H9 (cell line): ENCODE measurements around the gene CDH13. TPM values are rescaled to one million over a fixed set of nuclear protein-coding genes. Genes with fewer than 3 reads are reported as not detected.

ENCODE experiments used
- DNase-seq: peaks from one replicate; pipeline ENCODE4 v3.0.0-alpha.2; 2017
- H2AFZ ChIP-seq: one replicate; pipeline ENCODE4 v1.6.1; 2013; ENCODE audit warnings: mild to moderate bottlenecking, low read length, control low read depth, moderate library complexity
- H2AK5ac ChIP-seq: 2 replicates; pipeline ENCODE4 v1.6.1; 2013; ENCODE audit warnings: low read length, control low read depth, mixed read lengths; ENCODE audit not compliant: insufficient read length
- H2BK120ac ChIP-seq: one replicate; pipeline ENCODE4 v1.6.1; 2013; ENCODE audit warnings: low read depth, mild to moderate bottlenecking, low read length, control low read depth, inconsistent platforms; ENCODE audit not compliant: poor library complexity, severe bottlenecking
- H2BK12ac ChIP-seq: 2 replicates; pipeline ENCODE4 v1.6.1; 2013; ENCODE audit warnings: low read length, control low read depth, mixed read lengths, low read depth; ENCODE audit not compliant: insufficient read length
- H2BK15ac ChIP-seq: 2 replicates; pipeline ENCODE4 v1.6.1; 2013; ENCODE audit warnings: low read depth, low read length, control low read depth
- H2BK20ac ChIP-seq: one replicate; pipeline ENCODE4 v1.6.1; 2013; ENCODE audit warnings: low read depth, mild to moderate bottlenecking, low read length, control low read depth, inconsistent platforms; ENCODE audit not compliant: poor library complexity, severe bottlenecking
- H2BK5ac ChIP-seq: 2 replicates; pipeline ENCODE4 v1.6.1; 2013; ENCODE audit warnings: low read length, control low read depth, mixed read lengths; ENCODE audit not compliant: insufficient read length
- H3K14ac ChIP-seq: 2 replicates; pipeline ENCODE4 v1.6.1; 2013; ENCODE audit warnings: low read length, control low read depth; ENCODE audit not compliant: insufficient read depth
- H3K18ac ChIP-seq: 2 replicates; pipeline ENCODE4 v1.6.1; 2013; ENCODE audit warnings: low read depth, mild to moderate bottlenecking, mixed read lengths, low read length, control low read depth; ENCODE audit not compliant: insufficient read length
- H3K23ac ChIP-seq: 2 replicates; pipeline ENCODE4 v1.6.1; 2013; ENCODE audit warnings: low read length, control low read depth, mixed read lengths, low read depth; ENCODE audit not compliant: insufficient read length
- H3K23me2 ChIP-seq: 2 replicates; pipeline ENCODE4 v1.6.1; 2013; ENCODE audit warnings: low read depth, mild to moderate bottlenecking, mixed read lengths, low read length, control low read depth; ENCODE audit not compliant: insufficient read length, poor library complexity, severe bottlenecking
- H3K27ac ChIP-seq: 2 replicates; pipeline ENCODE4 v1.5.1; 2013; ENCODE audit warnings: low read length, control low read depth, mixed read lengths, low read depth; ENCODE audit not compliant: insufficient read length
- H3K27me3 ChIP-seq: 2 replicates; pipeline ENCODE4 v1.6.1; 2013; ENCODE audit warnings: low read length, control low read depth, inconsistent platforms; ENCODE audit not compliant: insufficient read depth
- H3K4ac ChIP-seq: 2 replicates; pipeline ENCODE4 v1.6.1; 2013; ENCODE audit warnings: low read depth, mild to moderate bottlenecking, control low read depth, inconsistent platforms, low read length, moderate library complexity
- H3K4me1 ChIP-seq: 2 replicates; pipeline ENCODE4 v1.6.1; 2013; ENCODE audit warnings: low read length, control low read depth, inconsistent platforms; ENCODE audit not compliant: insufficient read depth
- H3K4me2 ChIP-seq: 2 replicates; pipeline ENCODE4 v1.6.1; 2013; ENCODE audit warnings: low read length, control low read depth, mixed read lengths; ENCODE audit not compliant: insufficient read length, insufficient read depth
- H3K56ac ChIP-seq: 2 replicates; pipeline ENCODE4 v1.6.1; 2013; ENCODE audit warnings: low read depth, mild to moderate bottlenecking, mixed read lengths, low read length, control low read depth; ENCODE audit not compliant: insufficient read length
- H3K79me1 ChIP-seq: 2 replicates; pipeline ENCODE4 v1.6.1; 2013; ENCODE audit warnings: low read depth, mild to moderate bottlenecking, moderate library complexity, low read length, control low read depth, inconsistent platforms; ENCODE audit not compliant: insufficient read depth, poor library complexity, severe bottlenecking
- H3K79me2 ChIP-seq: 2 replicates; pipeline ENCODE4 v1.6.1; 2013; ENCODE audit warnings: low read length, control low read depth, inconsistent platforms; ENCODE audit not compliant: insufficient read depth
- H3K9ac ChIP-seq: 2 replicates; pipeline ENCODE4 v1.6.1; 2013; ENCODE audit warnings: low read length, control low read depth, mixed read lengths; ENCODE audit not compliant: insufficient read length; ENCODE audit errors: extremely low read depth
- H3K9me3 ChIP-seq: one replicate; pipeline ENCODE4 v1.6.1; 2013; ENCODE audit warnings: low read depth, low read length, inconsistent platforms; ENCODE audit not compliant: control insufficient read depth
- H3T11ph ChIP-seq: one replicate; pipeline ENCODE4 v1.6.1; 2013; ENCODE audit warnings: mild to moderate bottlenecking, low read length, control low read depth, inconsistent platforms
- H4K20me1 ChIP-seq: one replicate; pipeline ENCODE4 v1.6.1; 2013; ENCODE audit not compliant: control insufficient read depth, insufficient read length, insufficient read depth
- H4K5ac ChIP-seq: 2 replicates; pipeline ENCODE4 v1.6.1; 2013; ENCODE audit warnings: low read depth, mild to moderate bottlenecking, mixed read lengths, low read length, control low read depth; ENCODE audit not compliant: insufficient read length
- H4K8ac ChIP-seq: replicated peaks from 2 replicates; pipeline ENCODE4 v1.6.1; 2013; ENCODE audit warnings: low read length, control low read depth, mixed read lengths, low read depth; ENCODE audit not compliant: insufficient read length
- H4K91ac ChIP-seq: 2 replicates; pipeline ENCODE4 v1.6.1; 2013; ENCODE audit warnings: low read depth, mild to moderate bottlenecking, moderate library complexity, mixed read lengths, low read length, control low read depth; ENCODE audit not compliant: insufficient read length
- H3K27ac Mint-ChIP-seq, 3 experiments: 2 replicates in 2 of 3; 3 replicates in 1 of 3; pipeline ENCODE4 v1.8.0; 2020 to 2021; ENCODE audit warnings: mixed read lengths in 3 of 3, mild to moderate bottlenecking in 1 of 3, moderate library complexity in 1 of 3
- H3K27me3 Mint-ChIP-seq: 2 replicates; pipeline ENCODE4 v1.8.0; 2021; ENCODE audit warnings: low read depth, mild to moderate bottlenecking, moderate library complexity, mixed read lengths
- H3K36me3 Mint-ChIP-seq, 3 experiments: 2 replicates in 2 of 3; 3 replicates in 1 of 3; pipeline ENCODE4 v1.8.0; 2020 to 2021; ENCODE audit warnings: low read depth in 3 of 3, mixed read lengths in 3 of 3; ENCODE audit not compliant: insufficient read depth in 1 of 3
- H3K4me1 Mint-ChIP-seq, 2 experiments: 2 replicates each; pipeline ENCODE4 v1.8.0; 2020; ENCODE audit warnings: mixed read lengths in 2 of 2
- H3K4me3 Mint-ChIP-seq, 2 experiments: 2 replicates in 1 of 2; 3 replicates in 1 of 2; pipeline ENCODE4 v1.8.0; 2020 to 2021; ENCODE audit warnings: mild to moderate bottlenecking in 2 of 2, mixed read lengths in 2 of 2, moderate library complexity in 1 of 2
- H3K9me3 Mint-ChIP-seq, 2 experiments: 2 replicates in 1 of 2; 3 replicates in 1 of 2; pipeline ENCODE4 v1.8.0; 2020; ENCODE audit warnings: mild to moderate bottlenecking in 2 of 2, mixed read lengths in 2 of 2, moderate library complexity in 1 of 2
- CTCF ChIP-seq: fragments of 200-600 bp; sonication (generic); conservative IDR thresholded peaks from 3 replicates; pipeline ENCODE4 v1.8.0; 2021; ENCODE audit warnings: antibody characterized with exemption, mild to moderate bottlenecking
- WGBS: extraction: QIAGEN DNeasy Blood & Tissue Kit; methylation state at CpG from one replicate; pipeline ENCODE4 v1.1.7; 2013; ENCODE audit warnings: missing lambda C conversion rate, low lambda C conversion rate, mixed read lengths; ENCODE audit not compliant: insufficient read length; ENCODE audit errors: extremely low coverage; 5-methylcytosine and 5-hydroxymethylcytosine counted together
- total RNA-seq: library from RNA; stranded (reverse); gene quantifications from 2 replicates; pipeline ENCODE4 v1.2.1, GENCODE V29; 2021

Gene CDH13
- total RNA-seq, 1 experiment from 2014 or later: 1.5 TPM

DNA sequence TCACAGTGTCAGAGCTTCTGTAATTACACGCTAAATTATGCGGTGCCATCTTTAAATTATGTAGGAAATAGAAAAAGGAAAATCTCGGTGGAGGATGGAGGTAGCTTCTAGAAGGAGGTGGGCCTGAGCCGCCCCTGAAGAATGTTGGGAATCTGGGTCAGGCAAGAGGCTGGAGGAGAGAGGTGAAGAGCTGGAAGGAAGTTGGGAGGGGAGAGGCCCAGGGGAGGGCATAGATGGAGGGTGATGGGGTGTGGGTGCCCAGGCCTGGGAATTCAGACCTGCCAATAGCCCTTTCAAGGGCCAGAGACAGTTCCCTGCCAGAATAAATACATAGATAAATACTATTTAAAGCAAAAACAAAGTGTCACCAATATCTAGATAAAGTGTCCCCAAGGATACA is 766.0 kb downstream of the CDH13 start:
- no peak overlapping the region for H3K14ac ChIP-seq
- H3T11ph ChIP-seq: no peak overlapping the region
- H3K23me2 ChIP-seq: no peaks in the 10 kb centered on the region
- no peak overlapping the region for H3K9ac ChIP-seq
- WGBS: no CpG with 5 or more reads among the region's 4 CpGs
- Mint-ChIP-seq H3K27ac (no peak overlapping the region), H3K4me3 (no peak overlapping the region), H3K4me1 (no peaks in the 10 kb centered on the region), H3K9me3 (peaks cover 4 to 5% of the 10 kb centered on the region in 2 experiments), H3K36me3 (no peaks in the 10 kb centered on the region; a peak in 1 of 7 replicates), H3K27me3 (peaks cover 4% of the 10 kb centered on the region)
- no peak overlapping the region for H2AK5ac ChIP-seq
- no peaks in the 10 kb centered on the region for H4K20me1 ChIP-seq
- H3K27me3 ChIP-seq: no peaks in the 10 kb centered on the region
- no peak overlapping the region for H4K91ac ChIP-seq
- H4K8ac ChIP-seq: no peak overlapping the region
- no peak overlapping the region for H2BK12ac ChIP-seq
- no peak overlapping the region for H2BK5ac ChIP-seq
- H3K27ac ChIP-seq: no peak overlapping the region
- no peaks in the 10 kb centered on the region for H3K4me1 ChIP-seq
- no peak overlapping the region for H4K5ac ChIP-seq
- H3K56ac ChIP-seq: no peak overlapping the region
- H2BK20ac ChIP-seq: no peak overlapping the region
- H2BK120ac ChIP-seq: no peak overlapping the region
- H2BK15ac ChIP-seq: no peak overlapping the region
- no peaks in the 10 kb centered on the region for H3K79me2 ChIP-seq
- no peaks in the 10 kb centered on the region for H3K79me1 ChIP-seq
- H2AFZ ChIP-seq: no peak overlapping the region
- no peak overlapping the region for H3K4ac ChIP-seq
- H3K18ac ChIP-seq: no peak overlapping the region
- H3K9me3 ChIP-seq: no peaks in the 10 kb centered on the region
- no peak for TF ChIP-seq CTCF
- H3K4me2 ChIP-seq: no peak overlapping the region
- H3K23ac ChIP-seq: no peak overlapping the region
- DNase-seq: no peak
